GM23338 (cell line): Measurements from ENCODE around the gene HIGD1B. TPM values are rescaled to one million over a fixed set of nuclear protein-coding genes. Genes with fewer than 3 reads are reported as not detected.

ENCODE experiments used
- ATAC-seq: fragments of 200-7000 bp; cut with Tn5 transposase; 3 replicates; pipeline ENCODE4 v1.9.1; 2020
- DNase-seq: peaks from one replicate; pipeline ENCODE4 v3.0.0-alpha.2; 2015; ENCODE audit warnings: low spot score
- H2AFZ ChIP-seq: fragments of 200-600 bp; sonication (generic); 2 replicates; pipeline ENCODE4 v1.8.0; 2016; ENCODE audit warnings: antibody characterized with exemption, mild to moderate bottlenecking, moderate library complexity
- H3F3A ChIP-seq: fragments of 200-600 bp; sonication (generic); replicated peaks from 2 replicates; pipeline ENCODE4 v1.8.0; 2017; ENCODE audit warnings: antibody characterized with exemption, mixed run types, low read depth
- H3K27ac ChIP-seq: fragments of 200-600 bp; sonication (generic); 2 replicates; pipeline ENCODE4 v1.6.1; 2016; ENCODE audit warnings: low read depth
- H3K27me3 ChIP-seq: fragments of 200-600 bp; sonication (generic); 2 replicates; pipeline ENCODE4 v1.8.0; 2016; ENCODE audit warnings: mild to moderate bottlenecking, mixed run types, moderate library complexity; ENCODE audit not compliant: insufficient read depth
- H3K36me3 ChIP-seq: fragments of 200-600 bp; sonication (generic); 2 replicates; pipeline ENCODE4 v1.8.0; 2016; ENCODE audit warnings: mild to moderate bottlenecking; ENCODE audit not compliant: insufficient read depth
- H3K4me1 ChIP-seq: fragments of 200-600 bp; sonication (generic); 2 replicates; pipeline ENCODE4 v1.8.0; 2016; ENCODE audit warnings: mild to moderate bottlenecking, moderate library complexity; ENCODE audit not compliant: insufficient read depth
- H3K4me2 ChIP-seq: fragments of 200-600 bp; sonication (generic); 2 replicates; pipeline ENCODE4 v1.7.1; 2017; ENCODE audit warnings: mixed run types
- H3K4me3 ChIP-seq: fragments of 200-600 bp; sonication (generic); 2 replicates; pipeline ENCODE4 v1.6.1; 2016; ENCODE audit warnings: mixed run types
- H3K79me2 ChIP-seq: fragments of 200-600 bp; sonication (generic); replicated peaks from 2 replicates; pipeline ENCODE4 v1.8.0; 2017; ENCODE audit warnings: mild to moderate bottlenecking; ENCODE audit not compliant: insufficient read depth
- H3K9me2 ChIP-seq: fragments of 200-600 bp; sonication (generic); 2 replicates; pipeline ENCODE4 v1.8.0; 2017; ENCODE audit not compliant: insufficient read depth
- H4K20me1 ChIP-seq: fragments of 200-600 bp; sonication (generic); replicated peaks from 2 replicates; pipeline ENCODE4 v1.8.0; 2017; ENCODE audit warnings: mild to moderate bottlenecking; ENCODE audit not compliant: insufficient read depth
- H3K27ac Mint-ChIP-seq: 2 replicates; pipeline ENCODE4 v1.8.0; 2020; ENCODE audit warnings: inconsistent platforms, mild to moderate bottlenecking, moderate library complexity, mixed read lengths
- H3K27me3 Mint-ChIP-seq: 3 replicates; pipeline ENCODE4 v1.8.0; 2022; ENCODE audit warnings: low read depth, mild to moderate bottlenecking, moderate library complexity, mixed read lengths, inconsistent platforms; ENCODE audit not compliant: insufficient read depth, poor library complexity
- H3K36me3 Mint-ChIP-seq: 3 replicates; pipeline ENCODE4 v1.8.0; 2021; ENCODE audit warnings: low read depth, mild to moderate bottlenecking, inconsistent platforms, moderate library complexity, mixed read lengths
- H3K4me1 Mint-ChIP-seq: 3 replicates; pipeline ENCODE4 v1.8.0; 2020; ENCODE audit warnings: mild to moderate bottlenecking, inconsistent platforms, mixed read lengths
- H3K4me3 Mint-ChIP-seq: 3 replicates; pipeline ENCODE4 v1.8.0; 2021; ENCODE audit warnings: moderate library complexity, mild to moderate bottlenecking, inconsistent platforms, mixed read lengths
- H3K9me3 Mint-ChIP-seq: 3 replicates; pipeline ENCODE4 v1.8.0; 2020; ENCODE audit warnings: moderate library complexity, mild to moderate bottlenecking, inconsistent platforms, mixed read lengths
- CREB1 ChIP-seq: fragments of 250-450 bp; sonication (Bioruptor Pico); IDR thresholded peaks from 2 replicates; pipeline ENCODE4 v1.5.0; 2020; ENCODE audit warnings: low read depth, mild to moderate bottlenecking, moderate library complexity
- EZH2 ChIP-seq: fragments of 200-600 bp; sonication (generic); IDR thresholded peaks from one replicate; pipeline ENCODE4 v1.8.0; 2017; ENCODE audit warnings: antibody characterized with exemption, mild to moderate bottlenecking, low read depth; ENCODE audit not compliant: unreplicated experiment
- EZH2phosphoT487 ChIP-seq: fragments of 200-600 bp; sonication (generic); IDR thresholded peaks from one replicate; pipeline ENCODE4 v1.8.1; 2018; ENCODE audit warnings: antibody characterized with exemption; ENCODE audit not compliant: unreplicated experiment
- JUNB ChIP-seq: IDR thresholded peaks from one replicate; pipeline ENCODE4 v1.6.1; 2016; ENCODE audit warnings: antibody characterized with exemption; ENCODE audit not compliant: unreplicated experiment
- NANOG ChIP-seq: IDR thresholded peaks from 2 replicates; pipeline ENCODE4 v1.6.1; 2016; ENCODE audit warnings: antibody characterized with exemption, borderline replicate concordance
- POLR2AphosphoS5 ChIP-seq: IDR thresholded peaks from 2 replicates; pipeline ENCODE4 v1.6.1; 2016; ENCODE audit warnings: antibody characterized with exemption, low read depth
- REST ChIP-seq: IDR thresholded peaks from one replicate; pipeline ENCODE4 v1.6.1; 2018; ENCODE audit warnings: antibody characterized with exemption; ENCODE audit not compliant: unreplicated experiment
- STAT1 ChIP-seq: IDR thresholded peaks from one replicate; pipeline ENCODE4 v1.6.1; 2016; ENCODE audit warnings: antibody characterized with exemption; ENCODE audit not compliant: unreplicated experiment
- ZNF114 ChIP-seq: fragments of 250-450 bp; sonication (Bioruptor Pico); IDR thresholded peaks from 2 replicates; pipeline ENCODE4 v1.5.0; 2020; ENCODE audit warnings: mild to moderate bottlenecking, moderate library complexity
- ZNF331 ChIP-seq: fragments of 250-450 bp; sonication (Bioruptor Pico); IDR thresholded peaks from 2 replicates; pipeline ENCODE4 v1.5.0; 2020; ENCODE audit warnings: low read depth, mild to moderate bottlenecking, moderate library complexity
- polyA plus RNA-seq: library from polyadenylated mRNA; unstranded; fragments of >200 nt; fragmentation: Nextera tagmentation; extraction: Ambion mirVana; gene quantifications from 2 replicates; pipeline ENCODE4 v1.2.1, GENCODE V29; 2016
- total RNA-seq: library from RNA; depleted of rRNA; stranded (reverse); fragments of >200 nt; shearing (Covaris generic); gene quantifications from 2 replicates; pipeline ENCODE4 v1.2.3, GENCODE V29; 2014
- TF ChIP-seq, protein P1 (sequence below): fragments of 250-450 bp; sonication (Bioruptor Pico); IDR thresholded peaks from 2 replicates; pipeline ENCODE4 v1.5.0; 2020; ENCODE audit warnings: mild to moderate bottlenecking, moderate library complexity
- TF ChIP-seq, protein P2 (sequence below), 2 experiments: fragments of 200-600 bp in 1 of 2; sonication (generic) in 1 of 2; conservative IDR thresholded peaks; 2 replicates each; pipeline versions ENCODE4 v1.5.1 to v1.6.1; 2016 to 2017; ENCODE audit warnings: antibody characterized with exemption in 2 of 2, low read depth in 2 of 2, mild to moderate bottlenecking in 2 of 2, moderate library complexity in 1 of 2
- TF ChIP-seq, protein P3 (sequence below): IDR thresholded peaks from 2 replicates; pipeline ENCODE4 v1.6.1; 2016; ENCODE audit warnings: antibody characterized with exemption

HIGD1B gene
- total and polyA plus RNA-seq, 2 experiments from 2014 or later: not detected

DNA sequence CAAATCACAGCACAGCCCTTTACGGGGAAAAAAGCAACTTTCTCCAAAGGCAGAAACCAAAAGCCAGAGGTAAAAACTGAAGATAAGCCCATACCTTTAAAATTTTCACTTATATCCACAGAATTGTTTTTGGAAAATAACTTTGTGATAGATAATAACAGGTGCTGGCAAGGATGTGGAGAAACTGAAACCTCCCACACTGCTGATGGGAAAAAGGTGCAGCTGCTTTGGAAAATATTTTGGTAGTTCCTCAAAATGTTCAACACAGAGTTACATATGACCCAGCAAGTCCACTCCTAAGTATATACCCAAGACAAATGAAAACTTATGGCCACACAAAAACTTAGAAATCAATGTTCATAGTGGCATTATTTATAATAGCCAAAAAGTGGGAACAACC is 39.3 kb downstream of the HIGD1B start:
- no peak overlapping the region for H3K27ac Mint-ChIP-seq
- no peaks in the 10 kb centered on the region for H3K27me3 ChIP-seq
- no peak for ATAC-seq
- H3K4me2 ChIP-seq: no peak overlapping the region
- H3K9me2 ChIP-seq: no peaks in the 10 kb centered on the region
- H4K20me1 ChIP-seq: peaks cover 55% of the 10 kb centered on the region
- no peak overlapping the region for H2AFZ ChIP-seq
- H3K36me3 ChIP-seq: peaks cover 38% of the 10 kb centered on the region
- no peaks in the 10 kb centered on the region for H3K4me1 Mint-ChIP-seq
- peaks cover 14% of the 10 kb centered on the region; the same call in 1 of the 2 replicates for H3F3A ChIP-seq
- H3K79me2 ChIP-seq: peaks cover 55% of the 10 kb centered on the region
- no peaks in the 10 kb centered on the region for H3K4me1 ChIP-seq
- no peak for DNase-seq
- H3K27ac ChIP-seq: no peak overlapping the region
- H3K9me3 Mint-ChIP-seq: no peaks in the 10 kb centered on the region
- peaks cover 43% of the 10 kb centered on the region for H3K36me3 Mint-ChIP-seq
- H3K4me3 ChIP-seq: no peak overlapping the region
- H3K4me3 Mint-ChIP-seq: no peak overlapping the region
- TF ChIP-seq, protein P1, sequence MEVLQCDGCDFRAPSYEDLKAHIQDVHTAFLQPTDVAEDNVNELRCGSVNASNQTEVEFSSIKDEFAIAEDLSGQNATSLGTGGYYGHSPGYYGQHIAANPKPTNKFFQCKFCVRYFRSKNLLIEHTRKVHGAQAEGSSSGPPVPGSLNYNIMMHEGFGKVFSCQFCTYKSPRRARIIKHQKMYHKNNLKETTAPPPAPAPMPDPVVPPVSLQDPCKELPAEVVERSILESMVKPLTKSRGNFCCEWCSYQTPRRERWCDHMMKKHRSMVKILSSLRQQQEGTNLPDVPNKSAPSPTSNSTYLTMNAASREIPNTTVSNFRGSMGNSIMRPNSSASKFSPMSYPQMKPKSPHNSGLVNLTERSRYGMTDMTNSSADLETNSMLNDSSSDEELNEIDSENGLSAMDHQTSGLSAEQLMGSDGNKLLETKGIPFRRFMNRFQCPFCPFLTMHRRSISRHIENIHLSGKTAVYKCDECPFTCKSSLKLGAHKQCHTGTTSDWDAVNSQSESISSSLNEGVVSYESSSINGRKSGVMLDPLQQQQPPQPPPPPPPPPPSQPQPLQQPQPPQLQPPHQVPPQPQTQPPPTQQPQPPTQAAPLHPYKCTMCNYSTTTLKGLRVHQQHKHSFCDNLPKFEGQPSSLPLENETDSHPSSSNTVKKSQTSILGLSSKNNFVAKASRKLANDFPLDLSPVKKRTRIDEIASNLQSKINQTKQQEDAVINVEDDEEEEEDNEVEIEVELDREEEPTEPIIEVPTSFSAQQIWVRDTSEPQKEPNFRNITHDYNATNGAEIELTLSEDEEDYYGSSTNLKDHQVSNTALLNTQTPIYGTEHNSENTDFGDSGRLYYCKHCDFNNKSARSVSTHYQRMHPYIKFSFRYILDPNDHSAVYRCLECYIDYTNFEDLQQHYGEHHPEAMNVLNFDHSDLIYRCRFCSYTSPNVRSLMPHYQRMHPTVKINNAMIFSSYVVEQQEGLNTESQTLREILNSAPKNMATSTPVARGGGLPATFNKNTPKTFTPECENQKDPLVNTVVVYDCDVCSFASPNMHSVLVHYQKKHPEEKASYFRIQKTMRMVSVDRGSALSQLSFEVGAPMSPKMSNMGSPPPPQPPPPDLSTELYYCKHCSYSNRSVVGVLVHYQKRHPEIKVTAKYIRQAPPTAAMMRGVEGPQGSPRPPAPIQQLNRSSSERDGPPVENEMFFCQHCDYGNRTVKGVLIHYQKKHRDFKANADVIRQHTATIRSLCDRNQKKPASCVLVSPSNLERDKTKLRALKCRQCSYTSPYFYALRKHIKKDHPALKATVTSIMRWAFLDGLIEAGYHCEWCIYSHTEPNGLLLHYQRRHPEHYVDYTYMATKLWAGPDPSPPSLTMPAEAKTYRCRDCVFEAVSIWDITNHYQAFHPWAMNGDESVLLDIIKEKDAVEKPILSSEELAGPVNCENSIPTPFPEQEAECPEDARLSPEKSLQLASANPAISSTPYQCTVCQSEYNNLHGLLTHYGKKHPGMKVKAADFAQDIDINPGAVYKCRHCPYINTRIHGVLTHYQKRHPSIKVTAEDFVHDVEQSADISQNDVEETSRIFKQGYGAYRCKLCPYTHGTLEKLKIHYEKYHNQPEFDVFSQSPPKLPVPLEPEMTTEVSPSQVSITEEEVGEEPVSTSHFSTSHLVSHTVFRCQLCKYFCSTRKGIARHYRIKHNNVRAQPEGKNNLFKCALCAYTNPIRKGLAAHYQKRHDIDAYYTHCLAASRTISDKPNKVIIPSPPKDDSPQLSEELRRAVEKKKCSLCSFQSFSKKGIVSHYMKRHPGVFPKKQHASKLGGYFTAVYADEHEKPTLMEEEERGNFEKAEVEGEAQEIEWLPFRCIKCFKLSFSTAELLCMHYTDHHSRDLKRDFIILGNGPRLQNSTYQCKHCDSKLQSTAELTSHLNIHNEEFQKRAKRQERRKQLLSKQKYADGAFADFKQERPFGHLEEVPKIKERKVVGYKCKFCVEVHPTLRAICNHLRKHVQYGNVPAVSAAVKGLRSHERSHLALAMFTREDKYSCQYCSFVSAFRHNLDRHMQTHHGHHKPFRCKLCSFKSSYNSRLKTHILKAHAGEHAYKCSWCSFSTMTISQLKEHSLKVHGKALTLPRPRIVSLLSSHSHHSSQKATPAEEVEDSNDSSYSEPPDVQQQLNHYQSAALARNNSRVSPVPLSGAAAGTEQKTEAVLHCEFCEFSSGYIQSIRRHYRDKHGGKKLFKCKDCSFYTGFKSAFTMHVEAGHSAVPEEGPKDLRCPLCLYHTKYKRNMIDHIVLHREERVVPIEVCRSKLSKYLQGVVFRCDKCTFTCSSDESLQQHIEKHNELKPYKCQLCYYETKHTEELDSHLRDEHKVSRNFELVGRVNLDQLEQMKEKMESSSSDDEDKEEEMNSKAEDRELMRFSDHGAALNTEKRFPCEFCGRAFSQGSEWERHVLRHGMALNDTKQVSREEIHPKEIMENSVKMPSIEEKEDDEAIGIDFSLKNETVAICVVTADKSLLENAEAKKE (CRISPR knock-in tag): no peak
- TF ChIP-seq POLR2AphosphoS5 (no peak), JUNB (no peak), STAT1 (no peak), REST (no peak), ZNF331 (CRISPR knock-in tag) (no peak), NANOG (no peak), EZH2 (no peak), CREB1 (CRISPR knock-in tag) (no peak), EZH2phosphoT487 (no peak), ZNF114 (CRISPR knock-in tag) (no peak)
- TF ChIP-seq, protein P2, sequence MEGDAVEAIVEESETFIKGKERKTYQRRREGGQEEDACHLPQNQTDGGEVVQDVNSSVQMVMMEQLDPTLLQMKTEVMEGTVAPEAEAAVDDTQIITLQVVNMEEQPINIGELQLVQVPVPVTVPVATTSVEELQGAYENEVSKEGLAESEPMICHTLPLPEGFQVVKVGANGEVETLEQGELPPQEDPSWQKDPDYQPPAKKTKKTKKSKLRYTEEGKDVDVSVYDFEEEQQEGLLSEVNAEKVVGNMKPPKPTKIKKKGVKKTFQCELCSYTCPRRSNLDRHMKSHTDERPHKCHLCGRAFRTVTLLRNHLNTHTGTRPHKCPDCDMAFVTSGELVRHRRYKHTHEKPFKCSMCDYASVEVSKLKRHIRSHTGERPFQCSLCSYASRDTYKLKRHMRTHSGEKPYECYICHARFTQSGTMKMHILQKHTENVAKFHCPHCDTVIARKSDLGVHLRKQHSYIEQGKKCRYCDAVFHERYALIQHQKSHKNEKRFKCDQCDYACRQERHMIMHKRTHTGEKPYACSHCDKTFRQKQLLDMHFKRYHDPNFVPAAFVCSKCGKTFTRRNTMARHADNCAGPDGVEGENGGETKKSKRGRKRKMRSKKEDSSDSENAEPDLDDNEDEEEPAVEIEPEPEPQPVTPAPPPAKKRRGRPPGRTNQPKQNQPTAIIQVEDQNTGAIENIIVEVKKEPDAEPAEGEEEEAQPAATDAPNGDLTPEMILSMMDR (conservative IDR thresholded peaks at IDR 0.05; ENCODE audit: low read depth in 2 of 2): no peak
- TF ChIP-seq, protein P3, sequence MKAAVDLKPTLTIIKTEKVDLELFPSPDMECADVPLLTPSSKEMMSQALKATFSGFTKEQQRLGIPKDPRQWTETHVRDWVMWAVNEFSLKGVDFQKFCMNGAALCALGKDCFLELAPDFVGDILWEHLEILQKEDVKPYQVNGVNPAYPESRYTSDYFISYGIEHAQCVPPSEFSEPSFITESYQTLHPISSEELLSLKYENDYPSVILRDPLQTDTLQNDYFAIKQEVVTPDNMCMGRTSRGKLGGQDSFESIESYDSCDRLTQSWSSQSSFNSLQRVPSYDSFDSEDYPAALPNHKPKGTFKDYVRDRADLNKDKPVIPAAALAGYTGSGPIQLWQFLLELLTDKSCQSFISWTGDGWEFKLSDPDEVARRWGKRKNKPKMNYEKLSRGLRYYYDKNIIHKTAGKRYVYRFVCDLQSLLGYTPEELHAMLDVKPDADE: no peak
- peaks cover 2% of the 10 kb centered on the region for H3K27me3 Mint-ChIP-seq
